SK-N-DZ (cell line): ENCODE data around the gene ATP5F1B.
"Not testable (repeated sequence)": the region's sequence is repeated elsewhere in the genome, so short reads cannot be mapped to it uniquely, and the experiment has no call there.

Experiments used
- DNase-seq: peaks from one replicate; pipeline ENCODE4 v3.0.0-alpha.2; 2015; ENCODE audit warnings: low spot score

ATP5F1B gene

GRCh38 chr12:56648023-56648422 lies 2.2 kb upstream of the ATP5F1B start:
- DNase-seq: not testable (repeated sequence)

GRCh38 chr12:56645201-56645716 lies 525 bp downstream of the ATP5F1B start:
- DNase-seq: peak; percentile 28

GRCh38 chr12:56644654-56645053 lies 1.1 kb downstream of the ATP5F1B start:
- no peak for DNase-seq

GRCh38 chr12:56641219-56641618 lies 4.6 kb downstream of the ATP5F1B start:
- no peak for DNase-seq

GRCh38 chr12:56637621-56638020 lies 8.2 kb downstream of the ATP5F1B start:
- DNase-seq: no peak

- peak; percentile 100 for DNase-seq
Observed at GRCh38 chr12:56636675-56637540, 8.9 kb downstream of the ATP5F1B start.

GRCh38 chr12:56635806-56636674 lies 9.7 kb downstream of the ATP5F1B start:
- peak; percentile 83 for DNase-seq

GRCh38 chr12:56634837-56635791 lies 10.7 kb downstream of the ATP5F1B start:
- DNase-seq: peak; percentile 87

- DNase-seq: peak; percentile 57
Observed at GRCh38 chr12:56634242-56634836, 11.4 kb downstream of the ATP5F1B start.

GRCh38 chr12:56633468-56634241 lies 12.1 kb downstream of the ATP5F1B start:
- DNase-seq: no peak

GRCh38 chr12:56632701-56633467 lies 12.9 kb downstream of the ATP5F1B start:
- DNase-seq: no peak

GRCh38 chr12:56631790-56632700 lies 13.7 kb downstream of the ATP5F1B start:
- peak; percentile 60 for DNase-seq

GRCh38 chr12:56630180-56630632 lies 15.6 kb downstream of the ATP5F1B start, which contains the start of gene BAZ2A:
BAZ2A (minus strand) TSS chr12:56630326; CDS start chr12:56617530, 12,796 bp downstream.
- DNase-seq: peak; percentile 80

GRCh38 chr12:56629459-56630179 lies 16.2 kb downstream of the ATP5F1B start:
- no peak for DNase-seq

- peak; percentile 53 for DNase-seq
Observed at GRCh38 chr12:56628671-56629458, 16.9 kb downstream of the ATP5F1B start.

GRCh38 chr12:56626701-56627100 lies 19.1 kb downstream of the ATP5F1B start:
- DNase-seq: no peak
